Progenitor cell of endocrine pancreas (in vitro differentiated cells): ENCODE data around the gene PDS5A. TPM values are rescaled to one million over a fixed set of nuclear protein-coding genes. Genes with fewer than 3 reads are reported as not detected.

Experiments
- DNase-seq: peaks from one replicate; pipeline ENCODE4 v3.0.0; 2021; ENCODE audit warnings: low spot score; ENCODE audit not compliant: unreplicated experiment
- H3K27ac Mint-ChIP-seq: 2 replicates; pipeline ENCODE4 v1.8.0; 2021; ENCODE audit warnings: mild to moderate bottlenecking, moderate library complexity, mixed read lengths
- H3K27me3 Mint-ChIP-seq: 2 replicates; pipeline ENCODE4 v1.8.0; 2021; ENCODE audit warnings: mixed read lengths
- H3K36me3 Mint-ChIP-seq: 2 replicates; pipeline ENCODE4 v1.8.0; 2022; ENCODE audit warnings: mixed read lengths; ENCODE audit not compliant: insufficient read depth
- H3K4me1 Mint-ChIP-seq: 2 replicates; pipeline ENCODE4 v1.8.0; 2021; ENCODE audit warnings: low read depth, mixed read lengths
- H3K4me3 Mint-ChIP-seq: 2 replicates; pipeline ENCODE4 v1.8.0; 2021; ENCODE audit warnings: low read depth, mild to moderate bottlenecking, moderate library complexity, mixed read lengths
- H3K9me3 Mint-ChIP-seq: 2 replicates; pipeline ENCODE4 v1.8.0; 2021; ENCODE audit warnings: low read depth, mixed read lengths
- total RNA-seq: library from RNA; stranded (reverse); gene quantifications from 2 replicates; pipeline ENCODE4 v1.2.1, GENCODE V29; 2021
- TF ChIP-seq, protein P1 (sequence below): fragments of 200-600 bp; sonication (generic); IDR thresholded peaks from one replicate; pipeline ENCODE4 v1.5.0; 2021; ENCODE audit warnings: antibody characterized with exemption, mild to moderate bottlenecking; ENCODE audit not compliant: unreplicated experiment

PDS5A gene
- total RNA-seq, 1 donor from 2014 or later: 91.1 TPM

DNA sequence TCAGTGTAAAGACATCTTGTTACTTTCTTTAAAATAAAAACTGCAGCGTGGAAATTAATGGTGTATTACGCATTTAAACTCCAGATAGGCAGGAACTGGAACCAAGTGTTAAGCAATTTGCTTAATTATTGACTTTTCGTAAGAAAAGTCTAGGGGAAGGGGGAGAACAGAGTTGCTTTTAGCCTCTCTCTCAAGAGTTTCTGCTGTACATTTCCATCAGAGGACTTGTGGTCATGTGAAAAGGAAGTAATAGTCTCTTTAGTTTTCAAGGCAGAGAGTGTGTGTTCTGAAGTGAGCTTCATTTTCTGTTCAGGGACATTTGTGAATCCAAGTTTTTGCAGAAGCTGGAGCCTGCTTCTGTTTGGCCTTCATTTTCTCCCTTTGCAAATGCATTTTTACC lies 152.6 kb downstream of the PDS5A start:
- H3K36me3 Mint-ChIP-seq: peaks cover 26% of the 10 kb centered on the region
- H3K27ac Mint-ChIP-seq: peak overlapping the region; percentile 77
- H3K9me3 Mint-ChIP-seq: no peaks in the 10 kb centered on the region
- H3K4me1 Mint-ChIP-seq: peaks cover 4% of the 10 kb centered on the region
- no peaks in the 10 kb centered on the region for H3K27me3 Mint-ChIP-seq
- TF ChIP-seq, protein P1, sequence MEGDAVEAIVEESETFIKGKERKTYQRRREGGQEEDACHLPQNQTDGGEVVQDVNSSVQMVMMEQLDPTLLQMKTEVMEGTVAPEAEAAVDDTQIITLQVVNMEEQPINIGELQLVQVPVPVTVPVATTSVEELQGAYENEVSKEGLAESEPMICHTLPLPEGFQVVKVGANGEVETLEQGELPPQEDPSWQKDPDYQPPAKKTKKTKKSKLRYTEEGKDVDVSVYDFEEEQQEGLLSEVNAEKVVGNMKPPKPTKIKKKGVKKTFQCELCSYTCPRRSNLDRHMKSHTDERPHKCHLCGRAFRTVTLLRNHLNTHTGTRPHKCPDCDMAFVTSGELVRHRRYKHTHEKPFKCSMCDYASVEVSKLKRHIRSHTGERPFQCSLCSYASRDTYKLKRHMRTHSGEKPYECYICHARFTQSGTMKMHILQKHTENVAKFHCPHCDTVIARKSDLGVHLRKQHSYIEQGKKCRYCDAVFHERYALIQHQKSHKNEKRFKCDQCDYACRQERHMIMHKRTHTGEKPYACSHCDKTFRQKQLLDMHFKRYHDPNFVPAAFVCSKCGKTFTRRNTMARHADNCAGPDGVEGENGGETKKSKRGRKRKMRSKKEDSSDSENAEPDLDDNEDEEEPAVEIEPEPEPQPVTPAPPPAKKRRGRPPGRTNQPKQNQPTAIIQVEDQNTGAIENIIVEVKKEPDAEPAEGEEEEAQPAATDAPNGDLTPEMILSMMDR: no peak
- H3K4me3 Mint-ChIP-seq: no peak overlapping the region
- no peak for DNase-seq

DNA sequence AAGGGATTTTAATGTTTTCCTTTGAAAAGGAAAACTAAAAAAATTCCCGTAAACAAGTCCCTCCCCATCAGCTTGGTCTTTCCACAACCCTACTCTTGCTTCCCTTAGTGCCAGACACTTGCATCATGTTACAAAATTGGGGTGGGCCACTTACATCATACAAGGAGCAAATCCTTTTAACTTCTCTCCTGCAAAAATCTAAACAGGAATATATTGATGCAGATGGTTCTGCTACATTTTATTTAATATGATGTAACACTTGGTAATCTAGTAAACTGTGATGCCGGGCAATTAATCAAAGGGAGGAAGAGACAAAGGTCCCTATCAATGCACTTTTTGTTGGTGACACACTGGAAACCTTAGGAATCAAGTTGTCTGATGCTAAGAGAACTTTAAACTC lies 154.5 kb downstream of the PDS5A start:
- TF ChIP-seq, protein P1: no peak
- peaks cover 21% of the 10 kb centered on the region for H3K36me3 Mint-ChIP-seq
- DNase-seq: no peak
- no peaks in the 10 kb centered on the region for H3K27me3 Mint-ChIP-seq
- peaks cover 4% of the 10 kb centered on the region for H3K4me1 Mint-ChIP-seq
- no peaks in the 10 kb centered on the region for H3K9me3 Mint-ChIP-seq
- H3K4me3 Mint-ChIP-seq: no peak overlapping the region
- H3K27ac Mint-ChIP-seq: no peak overlapping the region

DNA sequence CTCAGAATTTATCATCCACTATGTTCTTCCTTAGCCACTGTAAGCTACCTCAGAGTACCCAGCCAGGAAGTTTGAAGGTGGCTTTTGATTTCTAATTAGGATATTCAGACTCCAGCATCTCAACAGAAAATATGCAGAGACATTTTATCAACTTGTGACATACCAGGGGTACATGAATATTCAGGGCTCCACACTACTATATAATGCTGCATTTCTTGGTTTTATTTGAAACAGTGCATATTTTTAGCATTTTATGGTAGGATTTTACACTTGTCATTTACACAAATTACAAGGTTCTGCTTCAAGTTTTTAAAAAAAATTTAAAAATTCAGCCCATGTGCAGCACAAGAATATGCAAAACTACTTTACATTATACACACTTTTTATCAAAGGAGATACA lies 155.0 kb downstream of the PDS5A start:
- no peak for DNase-seq
- no peak overlapping the region for H3K4me3 Mint-ChIP-seq
- TF ChIP-seq, protein P1: no peak
- no peaks in the 10 kb centered on the region for H3K9me3 Mint-ChIP-seq
- peaks cover 4% of the 10 kb centered on the region for H3K4me1 Mint-ChIP-seq
- H3K27ac Mint-ChIP-seq: no peak overlapping the region
- no peaks in the 10 kb centered on the region for H3K27me3 Mint-ChIP-seq
- peaks cover 17% of the 10 kb centered on the region for H3K36me3 Mint-ChIP-seq

DNA sequence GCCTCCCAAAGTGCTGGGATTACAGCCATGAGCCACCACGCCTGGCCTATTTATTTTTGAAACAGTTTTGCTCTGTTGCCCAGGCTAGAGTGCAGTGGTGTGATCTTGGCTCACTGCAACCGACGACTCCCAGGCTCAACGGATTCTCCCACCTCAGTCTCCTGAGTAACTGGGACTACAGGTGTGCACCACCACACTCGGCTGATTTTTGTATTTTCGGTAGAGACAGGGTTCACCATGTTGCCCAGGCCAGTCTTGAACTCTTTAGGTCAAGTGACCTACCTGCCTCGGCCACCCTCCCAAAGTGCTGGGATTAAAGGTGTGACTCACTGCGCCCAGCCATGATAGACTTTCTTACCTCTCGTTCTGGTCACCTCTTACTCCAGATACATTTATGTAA lies 155.8 kb downstream of the PDS5A start:
- Mint-ChIP-seq H3K27ac (peak overlapping the region; percentile 45), H3K9me3 (no peaks in the 10 kb centered on the region), H3K4me1 (peaks cover 4% of the 10 kb centered on the region), H3K36me3 (peaks cover 12% of the 10 kb centered on the region), H3K4me3 (no peak overlapping the region), H3K27me3 (no peaks in the 10 kb centered on the region)
- TF ChIP-seq, protein P1: no peak
- DNase-seq: no peak

DNA sequence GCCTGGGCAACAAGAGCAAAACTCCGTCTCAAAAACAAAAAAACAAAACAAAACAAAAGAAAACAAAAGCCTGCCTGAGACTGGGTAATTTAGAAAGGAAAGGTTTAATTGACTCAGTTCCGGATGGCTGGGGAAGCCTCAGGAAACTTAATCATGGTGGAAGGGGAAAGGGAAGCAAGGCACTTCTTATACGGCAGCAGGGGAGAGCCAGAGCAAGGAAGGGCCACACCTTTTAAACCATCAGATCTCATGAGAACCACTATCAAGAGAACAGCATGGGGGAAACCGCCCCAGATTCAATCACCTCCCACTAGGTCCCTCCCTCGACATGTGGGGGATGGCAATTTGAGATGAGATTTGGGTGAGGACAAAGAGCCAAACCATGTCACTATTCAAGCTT lies 157.5 kb downstream of the PDS5A start:
- Mint-ChIP-seq H3K4me3 (no peak overlapping the region), H3K27ac (peak overlapping the region; percentile 10), H3K36me3 (peaks cover 12% of the 10 kb centered on the region), H3K4me1 (peaks cover 2% of the 10 kb centered on the region), H3K27me3 (no peaks in the 10 kb centered on the region), H3K9me3 (no peaks in the 10 kb centered on the region)
- TF ChIP-seq, protein P1: no peak
- no peak for DNase-seq

DNA sequence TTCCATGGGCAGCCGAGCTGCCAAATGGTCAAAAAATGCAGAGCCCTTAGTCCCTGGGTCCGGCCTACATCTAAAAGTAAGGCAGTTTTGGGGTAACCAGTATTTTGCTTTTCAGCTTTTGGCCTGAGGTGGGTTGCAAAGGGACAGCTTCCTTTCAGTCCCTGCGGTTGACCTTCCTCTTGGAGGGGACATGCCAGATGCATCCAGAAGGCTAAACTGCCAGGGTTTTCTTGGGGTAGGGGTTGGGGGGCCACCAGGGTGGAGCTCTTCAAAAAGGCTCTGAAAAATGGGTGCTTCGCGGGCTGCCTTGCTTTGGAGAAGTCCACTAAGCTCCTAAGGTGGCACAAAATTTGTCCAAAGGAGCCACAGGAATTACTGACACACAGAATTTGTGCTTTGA lies 159.1 kb downstream of the PDS5A start:
- no peak overlapping the region for H3K27ac Mint-ChIP-seq

More for the DNA sequence above, 159.1 kb downstream of the PDS5A start:
- Mint-ChIP-seq H3K4me3 (no peak overlapping the region), H3K27me3 (no peaks in the 10 kb centered on the region), H3K36me3 (peaks cover 8% of the 10 kb centered on the region), H3K9me3 (no peaks in the 10 kb centered on the region), H3K4me1 (no peaks in the 10 kb centered on the region)
- DNase-seq: no peak
- TF ChIP-seq, protein P1: no peak
